ACHN (cell line): ENCODE measurements around the gene MXD3.
A peak's percentile ranks its signal among the peaks of the same experiment; 100 is the strongest.

Experiments
- DNase-seq: peaks from one replicate; pipeline ENCODE4 v3.0.0-alpha.2; 2015
- in situ Hi-C: cut with HindIII; loops from 2 replicates; pipeline ENCODE4 v1.10.0; 2017; ENCODE audit warnings: low sequenced_read_pairs, low pct_ligation_motif_present, low pct_unique_long_range_greater_than_20kb

Gene MXD3

GRCh38 chr5:177328545-177329231, 17.0 kb upstream of the MXD3 start:
- in situ Hi-C loops, result no loop called here
- DNase-seq, result no peak

GRCh38 chr5:177327539-177328522, 16.1 kb upstream of the MXD3 start:
- in situ Hi-C loops, result no loop called here
- DNase-seq, result peak; percentile 34

GRCh38 chr5:177325868-177326381, 14.2 kb upstream of the MXD3 start:
- peak; percentile 40 for DNase-seq
- in situ Hi-C loops, result no loop called here

DNA sequence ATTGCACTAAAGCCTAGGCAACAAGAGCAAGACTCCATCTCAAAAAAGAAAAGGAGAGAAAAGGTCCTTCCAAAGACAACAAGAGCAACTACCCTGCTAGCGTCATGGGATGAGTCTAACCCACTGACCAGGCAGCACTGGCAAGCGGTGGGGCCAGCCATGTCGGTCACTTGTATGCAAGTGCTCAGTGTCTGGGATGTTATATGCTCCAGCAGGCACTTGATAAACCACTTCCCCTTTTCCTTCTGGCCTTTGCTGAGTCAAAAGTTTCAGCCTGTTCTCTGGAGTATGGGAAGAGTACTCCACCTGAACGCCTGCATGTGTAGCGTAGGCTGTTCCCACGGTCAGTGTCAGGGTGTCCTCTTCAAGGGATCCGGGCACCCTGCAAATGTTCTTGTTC, 9.2 kb upstream of the MXD3 start:
- DNase-seq, result no peak
- in situ Hi-C loops, result no loop called here

- in situ Hi-C loops, result no loop called here
- no peak for DNase-seq
Observed at GRCh38 chr5:177319913-177320588, 8.4 kb upstream of the MXD3 start.

DNA sequence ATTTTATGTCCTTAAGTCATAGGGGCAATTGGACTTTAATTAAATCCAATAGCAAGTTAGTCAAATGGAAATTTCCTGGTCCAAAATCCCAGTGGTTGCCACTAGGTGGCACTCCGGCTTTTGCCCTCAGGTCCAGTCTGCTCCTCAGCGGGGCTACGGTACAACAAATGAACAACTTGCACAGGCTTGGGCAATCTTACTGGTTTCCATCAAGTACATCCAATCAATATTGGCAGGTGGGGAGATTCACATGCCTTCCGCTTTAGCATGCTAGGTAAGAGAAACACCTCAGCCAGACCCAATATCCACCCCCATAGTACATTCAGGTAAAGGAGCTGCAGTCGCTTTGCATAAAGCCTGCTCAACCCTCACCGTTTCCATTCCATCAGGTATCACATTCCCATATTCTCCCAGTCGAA, 6.3 kb upstream of the MXD3 start:
- in situ Hi-C loops, result no loop called here
- DNase-seq, result peak; percentile 70

DNA sequence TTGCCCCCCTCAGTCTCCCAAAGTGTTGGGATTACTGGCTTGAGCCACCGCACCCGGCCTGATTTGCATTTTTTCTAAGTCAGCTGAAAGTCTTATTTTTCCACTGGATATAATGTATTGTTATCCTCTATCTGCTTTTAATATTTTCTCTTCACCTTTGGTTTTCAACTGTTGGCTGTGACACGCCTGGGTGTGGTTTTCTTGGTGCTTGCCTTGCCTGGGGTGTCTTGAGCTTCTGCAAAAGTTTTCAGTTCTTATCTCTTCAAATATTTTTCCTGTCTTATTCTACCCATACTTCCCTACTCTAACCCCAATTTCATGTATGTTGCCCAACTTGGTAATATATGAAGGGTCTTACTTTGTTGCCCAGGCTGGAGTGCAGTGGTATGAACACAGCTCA, 4.3 kb upstream of the MXD3 start:
- no peak for DNase-seq
- in situ Hi-C loops, result no loop called here

DNA sequence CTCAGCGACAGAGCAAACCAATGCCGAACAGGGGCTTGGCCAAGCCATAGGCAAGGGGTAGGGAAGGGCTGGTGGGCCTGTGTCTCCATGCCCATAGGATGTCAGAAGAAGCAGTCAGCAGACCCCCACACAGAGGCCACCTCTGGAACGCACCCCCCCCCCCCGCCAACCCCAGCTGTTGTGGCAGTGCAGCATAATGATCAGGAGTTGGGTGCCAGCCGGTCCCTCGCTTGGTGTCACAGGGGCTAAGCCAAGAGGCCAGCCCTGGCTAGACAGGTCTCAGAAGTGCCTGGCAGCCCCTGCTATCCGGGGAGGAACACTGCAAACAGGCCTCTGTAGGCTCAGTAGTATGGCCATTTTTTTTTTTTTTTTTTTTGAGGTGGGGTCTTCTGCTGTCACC, 3.7 kb upstream of the MXD3 start:
- DNase-seq, result no peak
- in situ Hi-C loops, result no loop called here

DNA sequence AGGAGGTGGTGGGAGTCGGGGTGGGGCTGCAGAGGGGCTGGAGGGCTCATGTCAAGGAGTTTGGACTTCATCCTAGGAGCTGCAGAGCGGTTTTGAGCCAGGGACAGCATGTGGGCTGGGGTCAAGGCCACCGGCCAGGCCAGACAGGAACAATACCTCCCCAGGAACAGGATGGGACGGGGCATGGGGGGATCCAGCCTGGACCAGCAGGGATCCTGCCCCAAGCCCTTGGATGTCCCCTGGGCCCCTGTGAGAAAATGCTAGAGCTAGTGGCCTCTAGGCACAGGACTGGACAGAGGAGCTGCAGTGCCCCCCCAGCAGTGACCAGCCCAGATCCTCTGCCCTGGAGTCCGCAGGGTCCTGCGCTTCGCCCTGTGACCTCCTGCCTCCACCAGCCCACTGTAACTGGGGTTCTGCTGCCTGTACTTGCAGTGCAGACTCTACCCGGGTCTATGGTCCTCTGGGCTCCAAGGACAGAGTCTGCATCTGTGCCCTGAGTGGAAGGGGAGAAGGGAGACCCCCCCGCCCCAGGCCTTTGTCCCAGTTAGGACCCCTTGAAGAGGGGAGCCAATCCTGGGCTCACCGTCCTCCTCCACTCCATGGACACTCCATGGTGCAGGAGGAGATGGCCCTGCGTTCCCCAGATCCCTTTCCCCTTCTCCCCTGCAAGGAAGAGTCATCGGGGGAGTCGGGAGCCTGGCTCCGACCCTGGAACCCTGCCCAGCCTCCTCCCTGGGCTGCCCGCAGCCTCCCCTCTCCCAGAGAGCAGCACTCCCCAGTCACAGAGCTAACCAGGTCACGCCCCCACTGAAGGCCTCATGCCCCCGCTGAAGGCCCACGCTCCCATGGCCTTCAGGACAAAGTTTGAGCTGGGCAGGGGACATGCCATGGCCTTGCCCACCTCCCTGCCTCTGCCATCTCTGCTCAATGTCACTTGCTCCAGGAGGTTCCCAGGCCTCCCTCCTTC, 3.0 kb upstream of the MXD3 start:
- DNase-seq, result no peak
- in situ Hi-C loops, result no loop called here

DNA sequence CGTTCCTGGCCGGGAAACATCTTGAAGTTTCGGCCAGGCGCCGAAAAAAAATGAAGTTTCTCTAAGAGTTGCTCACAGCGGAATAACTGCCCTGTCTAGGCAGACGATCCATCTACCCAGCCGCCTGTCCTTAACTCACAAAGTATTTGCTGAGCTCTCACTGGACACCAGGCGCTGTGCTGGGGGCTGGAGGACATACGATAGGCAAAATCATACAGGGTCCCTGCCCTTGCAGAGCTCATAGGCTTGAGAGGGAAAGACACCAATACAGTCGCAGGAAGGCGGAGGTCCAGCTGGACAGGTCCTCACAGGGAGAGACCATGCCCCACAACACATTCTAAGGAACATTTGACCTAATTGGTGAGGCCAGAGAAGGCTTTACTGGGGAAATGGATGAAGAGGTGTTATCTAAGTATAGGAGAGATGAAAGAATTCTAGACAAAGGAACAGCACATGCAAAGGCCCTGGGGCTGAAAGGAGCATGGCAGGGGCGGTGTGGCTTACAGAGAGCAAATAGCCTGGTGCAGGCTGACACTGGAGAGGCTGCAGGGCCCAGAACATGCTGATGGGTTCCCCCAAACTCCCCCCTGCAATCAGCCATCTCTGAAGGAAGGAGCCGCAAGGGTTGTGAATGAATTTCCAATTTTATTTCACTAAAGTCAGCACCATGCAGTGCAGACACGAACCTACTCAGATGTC, 2.0 kb upstream of the MXD3 start:
- in situ Hi-C loops, result no loop called here
- DNase-seq, result no peak

DNA sequence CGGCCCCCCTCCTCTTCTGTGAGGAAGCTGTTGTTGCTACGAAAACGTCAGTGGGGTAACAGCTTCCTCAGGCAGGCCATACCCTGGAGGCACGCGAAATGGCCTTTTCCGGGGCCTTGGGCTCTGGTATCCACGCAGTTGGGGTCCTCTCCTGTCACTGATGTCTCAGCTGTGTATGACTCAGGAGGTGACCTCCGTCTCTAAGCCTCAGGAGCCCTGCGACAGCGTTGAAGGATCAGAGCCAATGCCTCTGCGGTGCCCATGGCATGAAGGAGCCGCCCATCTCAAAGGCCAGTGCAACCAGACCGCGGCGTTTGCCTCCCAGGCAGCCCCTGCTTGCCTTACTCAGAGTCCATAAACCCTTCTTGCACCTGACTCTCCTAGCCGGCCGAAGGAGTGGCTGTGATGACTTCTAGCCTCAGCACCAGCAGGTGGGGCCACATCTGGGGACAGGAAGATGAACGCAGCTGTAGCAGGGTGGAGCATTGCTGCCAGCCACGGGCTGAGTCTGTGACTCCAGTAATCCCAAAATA, 1.0 kb upstream of the MXD3 start:
- in situ Hi-C loops, result no loop called here
- peak; percentile 49 for DNase-seq

DNA sequence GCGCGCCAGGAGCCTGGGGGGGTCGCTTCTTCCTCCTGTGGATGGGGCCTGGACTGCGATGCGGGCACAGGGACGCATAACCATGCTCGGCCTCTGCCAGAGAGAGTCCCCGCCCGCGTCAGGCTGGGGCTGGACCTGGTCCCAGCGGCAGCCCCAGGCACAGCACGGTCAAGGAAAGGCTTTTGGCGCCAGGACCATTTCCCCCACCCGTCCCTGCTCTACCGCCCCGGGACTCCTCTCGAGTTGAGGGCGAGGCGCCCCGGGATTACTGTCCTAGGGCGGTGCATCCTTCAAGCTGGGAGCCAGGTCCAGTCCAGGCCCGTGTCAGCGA, 341 bp downstream of the MXD3 start:
- peak; percentile 12 for DNase-seq
- in situ Hi-C loops, result no loop called here

DNA sequence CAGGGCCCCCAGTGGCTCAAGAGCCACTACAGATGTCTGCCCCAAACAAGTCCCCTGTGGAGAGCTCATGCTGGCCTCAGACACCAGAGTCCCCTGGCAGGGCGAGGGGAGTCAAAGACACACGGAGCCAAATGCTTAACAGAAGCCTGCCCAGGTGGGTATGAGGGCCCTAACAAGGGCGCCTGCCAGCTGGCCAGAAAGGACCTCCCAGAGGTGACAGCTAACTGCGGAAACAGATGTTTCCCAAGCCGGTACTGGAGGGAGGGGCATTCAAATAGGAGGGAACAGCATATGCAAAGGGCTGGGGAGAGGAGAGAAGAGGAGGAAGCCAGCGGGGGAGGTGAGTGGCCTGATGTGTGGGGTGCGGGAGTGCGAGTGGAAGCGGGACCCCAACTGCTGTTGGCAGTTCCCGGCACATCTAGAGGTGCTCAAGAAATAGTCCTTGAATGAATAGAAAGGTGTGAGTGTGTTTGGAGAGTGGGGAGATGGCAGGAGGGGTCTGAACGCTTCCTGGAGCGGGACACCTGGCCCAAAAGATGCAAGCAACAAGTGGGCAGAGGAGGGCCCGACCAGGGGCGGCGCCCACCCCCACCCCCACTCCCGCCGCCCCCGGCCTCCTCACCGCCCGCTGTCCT, 824 bp downstream of the MXD3 start:
- in situ Hi-C loops, result no loop called here
- no peak for DNase-seq

DNA sequence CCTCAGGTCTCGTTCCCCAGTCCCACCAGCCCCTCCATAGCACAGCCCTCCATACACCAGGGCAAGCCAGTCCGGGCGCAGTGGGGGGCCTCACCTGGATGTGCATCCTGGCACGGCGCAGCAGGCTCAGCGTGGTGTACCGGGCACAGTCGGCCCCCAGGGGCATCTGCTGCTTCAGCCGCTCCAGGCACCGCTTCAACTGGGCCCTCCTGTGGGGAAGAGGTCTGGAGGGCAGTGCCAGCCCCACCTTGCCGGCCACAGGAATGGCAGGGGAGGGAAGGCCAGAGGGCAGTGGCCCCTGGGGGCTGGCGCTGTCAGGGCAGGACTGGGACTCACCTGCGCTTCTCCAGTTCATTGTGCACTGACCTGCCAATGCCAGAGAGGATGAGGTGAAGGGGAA, 1.4 kb downstream of the MXD3 start:
- in situ Hi-C loops, result no loop called here

GRCh38 chr5:177309351-177310191, 2.1 kb downstream of the MXD3 start:
- in situ Hi-C loops, result no loop called here
- DNase-seq, result peak; percentile 66

More for the DNA sequence above, 1.4 kb downstream of the MXD3 start:
- DNase-seq, result no peak

GRCh38 chr5:177308740-177309139, 3.0 kb downstream of the MXD3 start:
- in situ Hi-C loops, result no loop called here
- no peak for DNase-seq
